BE2C (cell line): ENCODE results near the gene ZNF580.

Source experiments
- DNase-seq: peaks from one replicate; pipeline ENCODE4 v3.0.0-alpha.2; 2020
- H3K27me3 ChIP-seq: fragments of 250-450 bp; sonication (Bioruptor Pico); 2 replicates; pipeline ENCODE4 v1.5.1; 2020; ENCODE audit warnings: mild to moderate bottlenecking
- H3K36me3 ChIP-seq: fragments of 250-450 bp; sonication (Bioruptor Pico); 2 replicates; pipeline ENCODE4 v1.5.1; 2020; ENCODE audit warnings: mild to moderate bottlenecking
- H3K4me1 ChIP-seq: fragments of 250-450 bp; sonication (Bioruptor Pico); 2 replicates; pipeline ENCODE4 v1.5.1; 2020
- H3K4me3 ChIP-seq: 2 replicates; pipeline ENCODE4 v1.5.1; 2011; ENCODE audit warnings: low read depth, low read length
- H3K9me3 ChIP-seq: fragments of 250-450 bp; sonication (Bioruptor Pico); 2 replicates; pipeline ENCODE4 v1.5.1; 2020
- TF ChIP-seq, protein P1 (sequence below): IDR thresholded peaks from 2 replicates; pipeline ENCODE4 v1.5.1; 2012; ENCODE audit warnings: mild to moderate bottlenecking, low read depth, low read length

The ZNF580 gene

DNA sequence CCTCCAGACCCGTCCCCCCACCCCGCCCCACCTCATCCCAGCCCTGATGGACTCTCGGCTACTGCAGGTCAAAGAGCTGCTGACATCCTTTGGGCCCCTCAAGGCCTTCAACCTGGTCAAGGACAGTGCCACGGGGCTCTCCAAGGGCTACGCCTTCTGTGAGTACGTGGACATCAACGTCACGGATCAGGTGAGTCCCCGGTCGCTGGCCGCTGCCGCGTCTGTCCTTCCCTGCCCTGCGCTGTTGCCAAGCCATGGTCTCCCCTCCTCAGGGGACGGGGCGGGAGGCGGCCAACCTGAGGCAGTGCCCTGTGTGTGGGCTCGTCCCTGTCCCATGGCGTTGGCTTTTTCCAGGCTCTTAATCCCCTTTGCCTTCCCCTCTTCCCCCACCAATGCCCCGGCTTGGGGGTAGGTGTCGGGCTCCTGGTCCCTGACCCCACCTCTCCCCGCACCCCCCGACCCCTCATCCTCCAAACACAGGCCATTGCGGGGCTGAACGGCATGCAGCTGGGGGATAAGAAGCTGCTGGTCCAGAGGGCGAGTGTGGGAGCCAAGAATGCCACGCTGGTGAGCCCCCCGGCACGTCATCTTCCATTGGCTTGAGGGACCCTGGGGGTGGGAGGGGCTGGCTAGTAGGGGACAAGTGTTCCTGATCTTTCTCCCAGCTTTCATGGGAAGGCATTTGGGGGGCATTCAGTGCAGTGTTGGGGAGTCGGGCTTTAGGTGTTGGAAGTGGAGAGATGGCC lies 28.0 kb downstream of the ZNF580 start:
- Histone ChIP-seq H3K36me3 (peaks cover 77% of the 10 kb centered on the region), H3K27me3 (no peaks in the 10 kb centered on the region)
- DNase-seq: no peak

DNA sequence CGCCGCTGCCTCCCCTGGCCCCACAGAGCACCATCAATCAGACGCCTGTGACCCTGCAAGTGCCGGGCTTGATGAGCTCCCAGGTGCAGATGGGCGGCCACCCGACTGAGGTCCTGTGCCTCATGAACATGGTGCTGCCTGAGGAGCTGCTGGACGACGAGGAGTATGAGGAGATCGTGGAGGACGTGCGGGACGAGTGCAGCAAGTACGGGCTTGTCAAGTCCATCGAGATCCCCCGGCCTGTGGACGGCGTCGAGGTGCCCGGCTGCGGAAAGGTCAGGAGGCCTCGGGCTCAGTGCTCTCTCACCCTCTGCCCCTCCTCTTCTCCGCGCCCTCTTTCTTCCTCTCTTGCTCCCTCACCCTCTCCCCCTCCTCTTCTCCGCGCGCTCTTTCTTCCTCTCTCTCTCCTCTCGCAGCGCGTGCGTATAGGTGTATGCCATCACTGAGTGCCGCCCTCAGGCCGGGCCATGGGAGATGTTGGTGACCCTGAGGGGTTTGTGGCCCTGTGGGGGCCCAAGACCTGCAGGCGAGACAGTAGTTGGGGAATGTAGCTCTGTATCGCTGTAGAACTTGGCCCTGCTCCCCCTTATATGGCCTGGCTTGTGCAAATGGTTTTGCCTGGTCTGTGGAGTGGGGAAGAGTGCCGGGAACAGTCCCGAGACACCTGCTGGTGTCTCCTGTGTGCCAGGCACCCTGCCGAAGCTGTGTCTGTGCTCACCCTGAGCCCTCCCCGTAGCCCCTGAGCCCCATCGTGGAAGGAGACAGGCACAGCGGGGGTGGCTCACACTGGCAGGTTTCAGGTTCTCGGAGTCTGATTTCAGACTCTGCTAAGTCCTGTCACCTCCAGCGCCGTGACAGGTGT lies 28.8 kb downstream of the ZNF580 start:
- no peaks in the 10 kb centered on the region for H3K27me3 ChIP-seq
- H3K9me3 ChIP-seq: no peaks in the 10 kb centered on the region
- DNase-seq: no peak
- TF ChIP-seq, protein P1, sequence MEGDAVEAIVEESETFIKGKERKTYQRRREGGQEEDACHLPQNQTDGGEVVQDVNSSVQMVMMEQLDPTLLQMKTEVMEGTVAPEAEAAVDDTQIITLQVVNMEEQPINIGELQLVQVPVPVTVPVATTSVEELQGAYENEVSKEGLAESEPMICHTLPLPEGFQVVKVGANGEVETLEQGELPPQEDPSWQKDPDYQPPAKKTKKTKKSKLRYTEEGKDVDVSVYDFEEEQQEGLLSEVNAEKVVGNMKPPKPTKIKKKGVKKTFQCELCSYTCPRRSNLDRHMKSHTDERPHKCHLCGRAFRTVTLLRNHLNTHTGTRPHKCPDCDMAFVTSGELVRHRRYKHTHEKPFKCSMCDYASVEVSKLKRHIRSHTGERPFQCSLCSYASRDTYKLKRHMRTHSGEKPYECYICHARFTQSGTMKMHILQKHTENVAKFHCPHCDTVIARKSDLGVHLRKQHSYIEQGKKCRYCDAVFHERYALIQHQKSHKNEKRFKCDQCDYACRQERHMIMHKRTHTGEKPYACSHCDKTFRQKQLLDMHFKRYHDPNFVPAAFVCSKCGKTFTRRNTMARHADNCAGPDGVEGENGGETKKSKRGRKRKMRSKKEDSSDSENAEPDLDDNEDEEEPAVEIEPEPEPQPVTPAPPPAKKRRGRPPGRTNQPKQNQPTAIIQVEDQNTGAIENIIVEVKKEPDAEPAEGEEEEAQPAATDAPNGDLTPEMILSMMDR: no peak
- peaks cover 73% of the 10 kb centered on the region for H3K36me3 ChIP-seq
- peaks cover 5% of the 10 kb centered on the region; the same call in 1 of the 2 replicates for H3K4me1 ChIP-seq
- no peak overlapping the region for H3K4me3 ChIP-seq

More for the DNA sequence above, 28.0 kb downstream of the ZNF580 start:
- no peak overlapping the region for H3K4me3 ChIP-seq
- H3K4me1 ChIP-seq: peaks cover 5% of the 10 kb centered on the region; the same call in 1 of the 2 replicates
- TF ChIP-seq, protein P1: no peak
- H3K9me3 ChIP-seq: no peaks in the 10 kb centered on the region

DNA sequence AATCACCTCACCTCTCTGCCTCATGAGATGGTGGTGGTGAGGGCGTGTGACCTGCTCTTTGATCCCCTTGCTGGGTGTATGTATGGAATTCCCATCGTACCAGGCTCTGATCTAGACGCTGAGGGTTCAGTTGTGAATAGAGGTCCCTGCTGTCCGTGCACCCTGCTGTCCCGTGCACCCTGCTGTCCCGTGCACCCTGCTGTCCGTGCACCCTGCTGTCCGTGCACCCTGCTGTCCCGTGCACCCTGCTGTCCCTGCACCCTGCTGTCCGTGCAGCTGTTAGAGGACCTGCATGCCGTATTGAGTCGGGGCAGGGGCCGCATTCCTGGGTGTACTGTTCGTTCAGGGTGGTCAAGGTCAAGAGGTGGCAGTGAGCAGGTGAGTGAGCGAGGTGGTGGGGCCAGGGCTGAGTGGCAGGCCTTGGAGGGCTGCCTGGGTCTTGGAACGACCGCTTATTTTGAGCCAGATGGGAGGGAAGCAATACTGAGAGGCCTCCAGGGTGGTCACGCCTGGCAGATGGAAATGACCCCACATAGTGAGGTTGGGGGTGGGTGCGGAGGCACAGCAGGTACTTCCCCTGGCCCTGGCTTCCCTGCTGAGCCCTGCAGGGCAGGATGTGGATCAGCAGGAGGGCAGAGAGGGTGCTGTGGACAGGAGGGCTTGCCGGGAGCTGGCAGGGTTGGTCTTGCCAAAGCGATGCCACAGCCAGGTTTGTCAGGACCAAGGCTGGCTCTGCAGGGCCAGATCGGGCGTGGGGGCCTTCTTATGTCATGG lies 29.7 kb downstream of the ZNF580 start:
- peaks cover 70% of the 10 kb centered on the region for H3K36me3 ChIP-seq
- peaks cover 5% of the 10 kb centered on the region; the same call in 1 of the 2 replicates for H3K4me1 ChIP-seq
- H3K4me3 ChIP-seq: no peak overlapping the region
- no peaks in the 10 kb centered on the region for H3K9me3 ChIP-seq
- DNase-seq: peak; percentile 49
- no peaks in the 10 kb centered on the region for H3K27me3 ChIP-seq
- TF ChIP-seq, protein P1: no peak

DNA sequence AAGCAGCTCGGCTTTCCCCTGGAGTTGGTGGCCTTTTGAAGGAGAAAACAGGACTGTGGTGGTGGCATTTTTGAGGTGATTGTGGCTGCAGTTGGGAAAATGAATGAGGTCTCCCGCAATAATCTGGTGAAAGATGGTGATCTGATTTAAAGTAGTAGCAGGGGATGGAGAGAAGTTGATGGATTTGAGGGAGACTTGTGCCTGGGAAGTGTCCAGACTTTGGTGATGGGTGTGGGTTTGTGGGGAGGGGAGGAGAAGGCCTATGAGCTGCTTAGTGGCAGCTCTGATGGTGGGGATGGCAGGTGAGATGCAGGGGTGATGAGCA lies 30.2 kb downstream of the ZNF580 start:
- H3K4me3 ChIP-seq: no peak overlapping the region
- H3K9me3 ChIP-seq: no peaks in the 10 kb centered on the region
- no peak for DNase-seq
- peaks cover 64% of the 10 kb centered on the region for H3K36me3 ChIP-seq
- peaks cover 5% of the 10 kb centered on the region for H3K4me1 ChIP-seq
- no peaks in the 10 kb centered on the region for H3K27me3 ChIP-seq
- TF ChIP-seq, protein P1: no peak

DNA sequence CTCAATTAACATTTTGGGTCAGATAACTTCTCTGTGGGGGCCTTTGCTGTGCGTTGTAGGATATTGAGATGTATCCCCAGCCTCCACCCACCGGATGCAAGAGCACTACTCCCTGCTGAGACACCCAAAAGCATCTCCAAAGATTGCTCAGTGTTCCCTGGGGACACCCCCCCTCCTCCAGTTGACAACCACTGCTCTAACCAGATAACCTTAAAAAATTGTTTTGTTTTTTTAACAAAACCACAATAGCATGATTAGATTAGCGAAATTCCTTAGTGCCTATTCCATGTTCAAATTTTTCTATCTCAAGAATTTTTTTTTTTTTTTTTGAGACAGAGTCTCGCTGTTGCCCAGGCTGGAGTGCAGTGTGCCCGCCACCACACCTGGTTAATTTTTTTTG lies 31.6 kb downstream of the ZNF580 start:
- H3K4me3 ChIP-seq: no peak overlapping the region
- no peaks in the 10 kb centered on the region for H3K27me3 ChIP-seq
- no peaks in the 10 kb centered on the region for H3K9me3 ChIP-seq
- no peak for DNase-seq
- peaks cover 51% of the 10 kb centered on the region for H3K36me3 ChIP-seq
- H3K4me1 ChIP-seq: peaks cover 13% of the 10 kb centered on the region
- TF ChIP-seq, protein P1: no peak
